Suprapubic skin (tissue), 3 donors: ENCODE data around the gene SEC14L1.

Experiments used
- POLR2A ChIP-seq, 2 donors: fragments of 450-650 bp; IDR thresholded peaks; one replicate each; pipeline ENCODE4 v1.6.1; 2017; ENCODE audit warnings: antibody characterized with exemption in 2 of 2, mild to moderate bottlenecking in 2 of 2, moderate library complexity in 2 of 2
- TF ChIP-seq, protein P1 (sequence below), 2 donors: fragments of 200-600 bp in 1 of 2; fragments of 450-650 bp in 1 of 2; sonication (generic) in 1 of 2; IDR thresholded peaks; one replicate each; pipeline ENCODE4 v1.5.1; 2016 to 2019; ENCODE audit warnings: antibody characterized with exemption in 2 of 2, mild to moderate bottlenecking in 1 of 2, moderate library complexity in 1 of 2

DNA sequence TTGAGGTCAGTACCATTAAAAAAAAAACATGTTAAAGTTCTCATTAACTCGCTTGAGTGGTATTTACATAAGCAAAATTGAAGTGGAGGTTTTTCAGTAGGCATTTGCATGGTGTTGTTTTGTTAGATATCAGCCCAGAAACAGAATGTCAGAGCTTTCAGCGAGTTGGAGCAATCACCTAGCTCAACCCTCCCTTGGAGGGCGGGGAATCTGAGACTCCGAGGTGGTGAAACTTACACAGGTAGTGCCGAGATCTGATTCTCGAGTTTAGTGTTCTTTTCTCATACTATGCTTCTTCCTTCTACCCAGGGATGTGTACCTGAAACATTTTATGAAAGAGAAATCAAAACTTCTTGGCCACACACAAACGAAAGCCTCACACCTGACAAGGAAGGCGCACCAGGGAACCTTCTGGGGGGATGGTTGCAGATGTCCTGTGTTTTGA, 6.6 kb downstream of the SEC14L1 start:
- TF ChIP-seq, protein P1, sequence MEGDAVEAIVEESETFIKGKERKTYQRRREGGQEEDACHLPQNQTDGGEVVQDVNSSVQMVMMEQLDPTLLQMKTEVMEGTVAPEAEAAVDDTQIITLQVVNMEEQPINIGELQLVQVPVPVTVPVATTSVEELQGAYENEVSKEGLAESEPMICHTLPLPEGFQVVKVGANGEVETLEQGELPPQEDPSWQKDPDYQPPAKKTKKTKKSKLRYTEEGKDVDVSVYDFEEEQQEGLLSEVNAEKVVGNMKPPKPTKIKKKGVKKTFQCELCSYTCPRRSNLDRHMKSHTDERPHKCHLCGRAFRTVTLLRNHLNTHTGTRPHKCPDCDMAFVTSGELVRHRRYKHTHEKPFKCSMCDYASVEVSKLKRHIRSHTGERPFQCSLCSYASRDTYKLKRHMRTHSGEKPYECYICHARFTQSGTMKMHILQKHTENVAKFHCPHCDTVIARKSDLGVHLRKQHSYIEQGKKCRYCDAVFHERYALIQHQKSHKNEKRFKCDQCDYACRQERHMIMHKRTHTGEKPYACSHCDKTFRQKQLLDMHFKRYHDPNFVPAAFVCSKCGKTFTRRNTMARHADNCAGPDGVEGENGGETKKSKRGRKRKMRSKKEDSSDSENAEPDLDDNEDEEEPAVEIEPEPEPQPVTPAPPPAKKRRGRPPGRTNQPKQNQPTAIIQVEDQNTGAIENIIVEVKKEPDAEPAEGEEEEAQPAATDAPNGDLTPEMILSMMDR (IDR thresholded peaks at IDR 0.05) = no peak
- no peak for TF ChIP-seq POLR2A (IDR thresholded peaks at IDR 0.05)
